ENCODE data around the gene INPP4A. TPM values are rescaled to one million over a fixed set of nuclear protein-coding genes. Genes with fewer than 3 reads are reported as not detected.

Gene INPP4A
- total and polyA plus RNA-seq, 10 of the 15 experiments (the other 5 are each of a cell fraction or from before 2014, with no cell fraction given), result 4.7 to 62.3 (median 36.9) TPM

DNA sequence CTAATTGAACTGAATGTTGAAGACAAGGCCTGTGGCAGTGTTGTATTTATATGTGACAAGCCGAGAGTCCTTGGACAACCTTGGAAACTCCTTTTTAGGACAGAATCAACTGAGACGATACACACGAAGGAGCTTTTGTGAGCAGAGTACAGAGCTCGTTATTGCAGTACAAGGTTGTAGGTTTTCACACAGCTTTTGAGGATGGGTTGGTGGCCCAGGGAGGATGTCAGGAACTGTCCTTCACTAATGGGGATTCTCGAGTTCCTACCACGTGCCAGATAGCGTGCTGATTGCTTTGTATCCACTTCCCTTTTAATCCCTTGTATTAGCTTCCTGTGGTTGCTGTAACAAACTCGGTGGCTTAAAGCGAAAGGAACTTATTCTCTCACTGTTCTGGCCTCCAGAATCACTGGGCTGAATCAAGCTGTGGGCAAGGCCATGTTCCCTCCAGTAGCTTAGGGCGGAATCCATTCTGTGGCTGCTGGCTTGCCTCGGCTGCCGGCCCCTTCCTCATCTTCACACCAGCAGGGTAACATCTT is 20.2 kb downstream of the INPP4A start (continued):
- TF ChIP-seq EED (IDR thresholded peaks at IDR 0.05; ENCODE audit: low read depth), result peak; percentile 98
- TF ChIP-seq NRF1 (conservative IDR thresholded peaks at IDR 0.05; ENCODE audit: low read depth, low read length), result no peak
- no peak for TF ChIP-seq CEBPB (IDR thresholded peaks at IDR 0.05; ENCODE audit: borderline replicate concordance in 1 of 2, low read depth in 2 of 2, low read length in 2 of 2)
- peak; percentile 95 for TF ChIP-seq SP1 (IDR thresholded peaks at IDR 0.05; ENCODE audit: low read depth, low read length)
- TF ChIP-seq SPI1 (IDR thresholded peaks at IDR 0.05; ENCODE audit: borderline replicate concordance, insufficient read depth, low read depth, low read length), result peak; percentile 100
- TF ChIP-seq E4F1 (IDR thresholded peaks at IDR 0.05; ENCODE audit: borderline replicate concordance, partially characterized antibody), result no peak
- TF ChIP-seq POLR2A (IDR thresholded peaks at IDR 0.05; ENCODE audit: low read depth, low read length), result peak; percentile 73
- TF ChIP-seq YY1 (IDR thresholded peaks at IDR 0.05; ENCODE audit: low read depth, low read length), result peak; percentile 78
- no peak for TF ChIP-seq PML (IDR thresholded peaks at IDR 0.05; ENCODE audit: low read length)
- TF ChIP-seq MXI1 (IDR thresholded peaks at IDR 0.05; ENCODE audit: low read depth, low read length), result peak; percentile 93
- TF ChIP-seq HDGF (IDR thresholded peaks at IDR 0.05), result no peak
- TF ChIP-seq ASH2L (IDR thresholded peaks at IDR 0.05; ENCODE audit: borderline replicate concordance, low read depth), result no peak
- no peak for TF ChIP-seq TCF7 (IDR thresholded peaks at IDR 0.05; ENCODE audit: borderline replicate concordance)
- TF ChIP-seq RAD51 (IDR thresholded peaks at IDR 0.05), result peak; percentile 92
- TF ChIP-seq, protein P1, sequence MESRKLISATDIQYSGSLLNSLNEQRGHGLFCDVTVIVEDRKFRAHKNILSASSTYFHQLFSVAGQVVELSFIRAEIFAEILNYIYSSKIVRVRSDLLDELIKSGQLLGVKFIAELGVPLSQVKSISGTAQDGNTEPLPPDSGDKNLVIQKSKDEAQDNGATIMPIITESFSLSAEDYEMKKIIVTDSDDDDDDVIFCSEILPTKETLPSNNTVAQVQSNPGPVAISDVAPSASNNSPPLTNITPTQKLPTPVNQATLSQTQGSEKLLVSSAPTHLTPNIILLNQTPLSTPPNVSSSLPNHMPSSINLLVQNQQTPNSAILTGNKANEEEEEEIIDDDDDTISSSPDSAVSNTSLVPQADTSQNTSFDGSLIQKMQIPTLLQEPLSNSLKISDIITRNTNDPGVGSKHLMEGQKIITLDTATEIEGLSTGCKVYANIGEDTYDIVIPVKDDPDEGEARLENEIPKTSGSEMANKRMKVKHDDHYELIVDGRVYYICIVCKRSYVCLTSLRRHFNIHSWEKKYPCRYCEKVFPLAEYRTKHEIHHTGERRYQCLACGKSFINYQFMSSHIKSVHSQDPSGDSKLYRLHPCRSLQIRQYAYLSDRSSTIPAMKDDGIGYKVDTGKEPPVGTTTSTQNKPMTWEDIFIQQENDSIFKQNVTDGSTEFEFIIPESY (IDR thresholded peaks at IDR 0.05), result no peak
- no peak for TF ChIP-seq SUPT20H (IDR thresholded peaks at IDR 0.05; ENCODE audit: borderline replicate concordance, control insufficient read depth, low read depth, low read length)
- TF ChIP-seq POLR2AphosphoS2 (IDR thresholded peaks at IDR 0.05; ENCODE audit: low read depth, low read length), result peak; percentile 22; the same call in 1 of the 2 replicates
- TF ChIP-seq SRF (IDR thresholded peaks at IDR 0.05; ENCODE audit: low read depth in 2 of 2, low read length in 2 of 2), result no peak
- peak; percentile 71; the same call in 1 of the 2 replicates for TF ChIP-seq ZNF207 (IDR thresholded peaks at IDR 0.05; ENCODE audit: borderline replicate concordance)
- no peak for TF ChIP-seq SIX5 (IDR thresholded peaks at IDR 0.05; ENCODE audit: low read depth, low read length, severe bottlenecking)
- peak; percentile 28; the same call in 1 of the 2 replicates for TF ChIP-seq ZNF217 (IDR thresholded peaks at IDR 0.05)
- TF ChIP-seq BACH1 (IDR thresholded peaks at IDR 0.05; ENCODE audit: borderline replicate concordance), result peak; percentile 94; the same call in 1 of the 2 replicates
- peak; percentile 57 for TF ChIP-seq JUNB (IDR thresholded peaks at IDR 0.05)
- TF ChIP-seq, protein P2, sequence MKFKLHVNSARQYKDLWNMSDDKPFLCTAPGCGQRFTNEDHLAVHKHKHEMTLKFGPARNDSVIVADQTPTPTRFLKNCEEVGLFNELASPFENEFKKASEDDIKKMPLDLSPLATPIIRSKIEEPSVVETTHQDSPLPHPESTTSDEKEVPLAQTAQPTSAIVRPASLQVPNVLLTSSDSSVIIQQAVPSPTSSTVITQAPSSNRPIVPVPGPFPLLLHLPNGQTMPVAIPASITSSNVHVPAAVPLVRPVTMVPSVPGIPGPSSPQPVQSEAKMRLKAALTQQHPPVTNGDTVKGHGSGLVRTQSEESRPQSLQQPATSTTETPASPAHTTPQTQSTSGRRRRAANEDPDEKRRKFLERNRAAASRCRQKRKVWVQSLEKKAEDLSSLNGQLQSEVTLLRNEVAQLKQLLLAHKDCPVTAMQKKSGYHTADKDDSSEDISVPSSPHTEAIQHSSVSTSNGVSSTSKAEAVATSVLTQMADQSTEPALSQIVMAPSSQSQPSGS (IDR thresholded peaks at IDR 0.05; ENCODE audit: low read length), result no peak
- TF ChIP-seq CHD2 (IDR thresholded peaks at IDR 0.05; ENCODE audit: borderline replicate concordance, low read depth, low read length), result peak; percentile 79; the same call in 1 of the 2 replicates
- TF ChIP-seq GABPA (IDR thresholded peaks at IDR 0.05; ENCODE audit: low read depth), result no peak
- TF ChIP-seq ETV6 (conservative IDR thresholded peaks at IDR 0.05 in 1 of 2, IDR thresholded peaks at IDR 0.05 in 1 of 2; ENCODE audit: borderline replicate concordance in 1 of 2, low read depth in 1 of 2), result peak in 1 of 2 experiments; percentile 96; a peak in 2 of 4 replicates

All from GM12878 (cell line).